HCEC 1CT (cell line): ENCODE data around the gene SLC22A17.
"Not testable (repeated sequence)": the region's sequence is repeated elsewhere in the genome, so short reads cannot be mapped to it uniquely, and the experiment has no call there.

Source experiments
- DNase-seq: peaks from one replicate; pipeline ENCODE4 v3.0.0-alpha.2; 2017

The SLC22A17 gene

GRCh38 chr14:23352506-23353432, at the start of gene SLC22A17:
Gene SLC22A17 (minus strand): TSS chr14:23352887.
- no peak for DNase-seq

GRCh38 chr14:23401291-23401690, 48.6 kb upstream of the SLC22A17 start:
- DNase-seq = no peak

GRCh38 chr14:23400496-23401149, 47.9 kb upstream of the SLC22A17 start:
- not testable (repeated sequence) for DNase-seq

- no peak for DNase-seq
Observed at GRCh38 chr14:23399591-23399990, 46.9 kb upstream of the SLC22A17 start.

- no peak for DNase-seq
Observed at GRCh38 chr14:23399136-23399535, 46.4 kb upstream of the SLC22A17 start.

GRCh38 chr14:23398348-23398747, 45.7 kb upstream of the SLC22A17 start:
- DNase-seq = no peak

GRCh38 chr14:23396781-23397407, 44.2 kb upstream of the SLC22A17 start:
- no peak for DNase-seq

GRCh38 chr14:23396126-23396525, 43.4 kb upstream of the SLC22A17 start:
- DNase-seq = no peak

GRCh38 chr14:23392613-23393012, 39.9 kb upstream of the SLC22A17 start:
- no peak for DNase-seq

GRCh38 chr14:23389871-23390270, 37.2 kb upstream of the SLC22A17 start:
- DNase-seq = not testable (repeated sequence)

- DNase-seq = no peak
Observed at GRCh38 chr14:23389396-23389795, 36.7 kb upstream of the SLC22A17 start.

GRCh38 chr14:23388996-23389395, 36.3 kb upstream of the SLC22A17 start:
- no peak for DNase-seq

GRCh38 chr14:23387916-23388882, 35.5 kb upstream of the SLC22A17 start:
- DNase-seq = no peak

- DNase-seq = no peak
Observed at GRCh38 chr14:23386999-23387398, 34.3 kb upstream of the SLC22A17 start.

- not testable (repeated sequence) for DNase-seq
Observed at GRCh38 chr14:23386266-23386657, 33.6 kb upstream of the SLC22A17 start.

GRCh38 chr14:23385642-23386265, 33.1 kb upstream of the SLC22A17 start:
- no peak for DNase-seq

GRCh38 chr14:23385244-23385641, 32.6 kb upstream of the SLC22A17 start:
- DNase-seq = no peak

- no peak for DNase-seq
Observed at GRCh38 chr14:23384364-23385080, 31.8 kb upstream of the SLC22A17 start.

GRCh38 chr14:23382731-23383440, 30.2 kb upstream of the SLC22A17 start:
- DNase-seq = no peak

GRCh38 chr14:23382276-23382675, 29.6 kb upstream of the SLC22A17 start:
- DNase-seq = no peak

- peak; percentile 100 for DNase-seq
Observed at GRCh38 chr14:23381871-23382270, 29.2 kb upstream of the SLC22A17 start.
